Astrocyte (in vitro differentiated cells and primary cell): ENCODE measurements around the gene VRK3.

Source experiments
- CTCF ChIP-seq: IDR thresholded peaks from 2 replicates; pipeline ENCODE4 v1.5.1; 2011; ENCODE audit warnings: low read depth, mild to moderate bottlenecking, inconsistent platforms, low read length, moderate library complexity; ENCODE audit not compliant: insufficient read depth
- EZH2 ChIP-seq: IDR thresholded peaks from 2 replicates; pipeline ENCODE4 v1.6.1; 2012; ENCODE audit warnings: mild to moderate bottlenecking, low read length, inconsistent platforms; ENCODE audit not compliant: insufficient read depth

GRCh38 chr19:50003810-50004419, 21.3 kb downstream of the VRK3 start:
- TF ChIP-seq CTCF = no peak
- TF ChIP-seq EZH2 = no peak
